K562 (cell line): ENCODE measurements around the gene NAPB.

Experiments used
- NRF1 ChIP-seq, 2 experiments: fragments of 450-650 bp; IDR thresholded peaks in 1 of 2; conservative IDR thresholded peaks in 1 of 2; 2 replicates each; pipeline ENCODE4 v1.6.1; 2014; ENCODE audit warnings: mild to moderate bottlenecking in 2 of 2
- POLR2AphosphoS5 ChIP-seq: IDR thresholded peaks from 2 replicates; pipeline ENCODE4 v1.6.1; 2011; ENCODE audit warnings: mild to moderate bottlenecking, low read depth, low read length, moderate library complexity; ENCODE audit not compliant: control insufficient read depth, insufficient read depth
- YY1 ChIP-seq, 3 experiments: IDR thresholded peaks; 2 replicates each; pipeline ENCODE4 v1.6.1; 2011; ENCODE audit warnings: low read length in 2 of 3, mild to moderate bottlenecking in 2 of 3, moderate library complexity in 2 of 3, borderline replicate concordance in 1 of 3, control low read depth in 1 of 3, low read depth in 1 of 3; ENCODE audit not compliant: insufficient read depth in 3 of 3, insufficient replicate concordance in 2 of 3, control insufficient read depth in 1 of 3, insufficient read length in 1 of 3; ENCODE audit errors: extremely low read depth in 1 of 3
- TF ChIP-seq, protein P1 (sequence below), 3 experiments: IDR thresholded peaks in 2 of 3; conservative IDR thresholded peaks in 1 of 3; 2 replicates each; pipeline ENCODE4 v1.5.1; 2011 to 2012; ENCODE audit warnings: low read length in 3 of 3, mild to moderate bottlenecking in 3 of 3, control low read depth in 2 of 3, improper control_type of control experiment in 1 of 3, inconsistent platforms in 1 of 3, low read depth in 1 of 3, mixed read lengths in 1 of 3, moderate library complexity in 1 of 3; ENCODE audit not compliant: insufficient read depth in 2 of 3
- TF ChIP-seq, protein P2 (sequence below): sonication (generic); formaldehyde crosslinking; IDR thresholded peaks from 2 replicates; pipeline ENCODE4 v1.8.0; 2023; ENCODE audit warnings: mild to moderate bottlenecking, missing genetic modification reagents

DNA sequence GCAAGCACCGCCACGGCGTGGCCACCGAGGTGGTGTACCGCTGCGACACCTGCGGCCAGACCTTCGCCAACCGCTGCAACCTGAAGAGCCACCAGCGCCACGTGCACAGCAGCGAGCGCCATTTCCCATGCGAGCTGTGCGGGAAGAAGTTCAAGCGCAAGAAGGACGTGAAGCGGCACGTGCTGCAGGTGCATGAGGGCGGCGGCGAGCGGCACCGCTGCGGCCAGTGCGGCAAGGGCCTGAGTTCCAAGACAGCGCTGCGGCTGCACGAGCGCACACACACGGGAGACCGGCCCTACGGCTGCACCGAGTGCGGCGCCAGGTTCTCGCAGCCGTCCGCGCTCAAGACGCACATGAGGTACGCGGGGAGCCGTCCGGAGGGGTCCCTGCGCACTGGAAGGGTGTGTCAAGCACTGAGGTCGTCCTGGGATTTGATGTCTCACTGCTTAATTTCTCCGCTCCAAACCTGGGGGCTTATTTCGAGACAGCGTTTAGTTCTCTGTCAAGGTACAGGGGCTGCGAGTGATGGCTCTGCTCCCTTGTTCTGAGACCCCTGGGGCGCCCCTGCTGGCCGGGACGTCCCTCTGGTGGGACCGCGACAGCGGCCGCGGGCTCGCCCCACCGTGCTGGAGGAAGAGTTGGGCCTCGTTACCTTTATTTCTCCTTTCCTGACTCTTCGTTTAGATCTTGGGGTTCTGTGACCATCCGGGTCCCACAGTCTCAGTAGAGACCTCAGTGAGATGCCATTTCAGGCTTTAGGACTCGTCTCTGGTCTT, 55.7 kb downstream of the NAPB start:
- TF ChIP-seq, protein P1, sequence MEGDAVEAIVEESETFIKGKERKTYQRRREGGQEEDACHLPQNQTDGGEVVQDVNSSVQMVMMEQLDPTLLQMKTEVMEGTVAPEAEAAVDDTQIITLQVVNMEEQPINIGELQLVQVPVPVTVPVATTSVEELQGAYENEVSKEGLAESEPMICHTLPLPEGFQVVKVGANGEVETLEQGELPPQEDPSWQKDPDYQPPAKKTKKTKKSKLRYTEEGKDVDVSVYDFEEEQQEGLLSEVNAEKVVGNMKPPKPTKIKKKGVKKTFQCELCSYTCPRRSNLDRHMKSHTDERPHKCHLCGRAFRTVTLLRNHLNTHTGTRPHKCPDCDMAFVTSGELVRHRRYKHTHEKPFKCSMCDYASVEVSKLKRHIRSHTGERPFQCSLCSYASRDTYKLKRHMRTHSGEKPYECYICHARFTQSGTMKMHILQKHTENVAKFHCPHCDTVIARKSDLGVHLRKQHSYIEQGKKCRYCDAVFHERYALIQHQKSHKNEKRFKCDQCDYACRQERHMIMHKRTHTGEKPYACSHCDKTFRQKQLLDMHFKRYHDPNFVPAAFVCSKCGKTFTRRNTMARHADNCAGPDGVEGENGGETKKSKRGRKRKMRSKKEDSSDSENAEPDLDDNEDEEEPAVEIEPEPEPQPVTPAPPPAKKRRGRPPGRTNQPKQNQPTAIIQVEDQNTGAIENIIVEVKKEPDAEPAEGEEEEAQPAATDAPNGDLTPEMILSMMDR (IDR thresholded peaks at IDR 0.05 in 2 of 3, conservative IDR thresholded peaks at IDR 0.05 in 1 of 3; ENCODE audit: insufficient read depth in 2 of 3, low read depth in 1 of 3, low read length in 3 of 3), result no peak
- TF ChIP-seq, protein P2, sequence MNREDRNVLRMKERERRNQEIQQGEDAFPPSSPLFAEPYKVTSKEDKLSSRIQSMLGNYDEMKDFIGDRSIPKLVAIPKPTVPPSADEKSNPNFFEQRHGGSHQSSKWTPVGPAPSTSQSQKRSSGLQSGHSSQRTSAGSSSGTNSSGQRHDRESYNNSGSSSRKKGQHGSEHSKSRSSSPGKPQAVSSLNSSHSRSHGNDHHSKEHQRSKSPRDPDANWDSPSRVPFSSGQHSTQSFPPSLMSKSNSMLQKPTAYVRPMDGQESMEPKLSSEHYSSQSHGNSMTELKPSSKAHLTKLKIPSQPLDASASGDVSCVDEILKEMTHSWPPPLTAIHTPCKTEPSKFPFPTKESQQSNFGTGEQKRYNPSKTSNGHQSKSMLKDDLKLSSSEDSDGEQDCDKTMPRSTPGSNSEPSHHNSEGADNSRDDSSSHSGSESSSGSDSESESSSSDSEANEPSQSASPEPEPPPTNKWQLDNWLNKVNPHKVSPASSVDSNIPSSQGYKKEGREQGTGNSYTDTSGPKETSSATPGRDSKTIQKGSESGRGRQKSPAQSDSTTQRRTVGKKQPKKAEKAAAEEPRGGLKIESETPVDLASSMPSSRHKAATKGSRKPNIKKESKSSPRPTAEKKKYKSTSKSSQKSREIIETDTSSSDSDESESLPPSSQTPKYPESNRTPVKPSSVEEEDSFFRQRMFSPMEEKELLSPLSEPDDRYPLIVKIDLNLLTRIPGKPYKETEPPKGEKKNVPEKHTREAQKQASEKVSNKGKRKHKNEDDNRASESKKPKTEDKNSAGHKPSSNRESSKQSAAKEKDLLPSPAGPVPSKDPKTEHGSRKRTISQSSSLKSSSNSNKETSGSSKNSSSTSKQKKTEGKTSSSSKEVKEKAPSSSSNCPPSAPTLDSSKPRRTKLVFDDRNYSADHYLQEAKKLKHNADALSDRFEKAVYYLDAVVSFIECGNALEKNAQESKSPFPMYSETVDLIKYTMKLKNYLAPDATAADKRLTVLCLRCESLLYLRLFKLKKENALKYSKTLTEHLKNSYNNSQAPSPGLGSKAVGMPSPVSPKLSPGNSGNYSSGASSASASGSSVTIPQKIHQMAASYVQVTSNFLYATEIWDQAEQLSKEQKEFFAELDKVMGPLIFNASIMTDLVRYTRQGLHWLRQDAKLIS (CRISPR knock-in tag), result no peak
- TF ChIP-seq YY1 (IDR thresholded peaks at IDR 0.05; ENCODE audit: borderline replicate concordance in 1 of 3, control insufficient read depth in 1 of 3, extremely low read depth in 1 of 3, insufficient read depth in 3 of 3, insufficient read length in 1 of 3, insufficient replicate concordance in 2 of 3, low read depth in 1 of 3, low read length in 2 of 3) (no peak), NRF1 (conservative IDR thresholded peaks at IDR 0.05 in 1 of 2, IDR thresholded peaks at IDR 0.05 in 1 of 2) (no peak), POLR2AphosphoS5 (no peak)
